Peyer's patch (tissue), 4 donors: ENCODE data around the gene KRT16. TPM values are rescaled to one million over a fixed set of nuclear protein-coding genes. Genes with fewer than 3 reads are reported as not detected.
A peak's percentile ranks its signal among the peaks of the same experiment; 100 is the strongest.
"Not testable (repeated sequence)": the region's sequence is repeated elsewhere in the genome, so short reads cannot be mapped to it uniquely, and the experiment has no call there.

ENCODE experiments used
- DNase-seq, 3 donors: peaks; one replicate each; pipeline ENCODE4 v3.0.0-alpha.2; 2017 to 2019
- H3K27ac ChIP-seq, 4 donors: fragments of 200-600 bp; sonication (generic); one replicate each; pipeline ENCODE4 v1.5.1; 2016 to 2019
- H3K27me3 ChIP-seq, 2 donors: fragments of 200-600 bp; sonication (generic); one replicate each; pipeline ENCODE4 v1.5.1; 2019
- H3K36me3 ChIP-seq, 3 donors: fragments of 200-600 bp; sonication (generic); one replicate each; pipeline ENCODE4 v1.5.1; 2016 to 2019
- H3K4me1 ChIP-seq, 4 donors: fragments of 200-600 bp; sonication (generic); one replicate each; pipeline ENCODE4 v1.5.1; 2016 to 2019
- H3K4me3 ChIP-seq, 4 donors: fragments of 200-600 bp; sonication (generic); 1 replicate in 3 of 4; 2 replicates in 1 of 4; pipeline ENCODE4 v1.5.1; 2016 to 2019; ENCODE audit warnings: mild to moderate bottlenecking in 1 of 4
- H3K9me3 ChIP-seq, 4 donors: fragments of 200-600 bp; sonication (generic); one replicate each; pipeline ENCODE4 v1.5.1; 2016 to 2019; ENCODE audit warnings: mild to moderate bottlenecking in 1 of 4
- CTCF ChIP-seq, 6 experiments: fragments of 450-650 bp in 4 of 6; fragments of 200-600 bp in 2 of 6; sonication (generic) in 1 of 6; IDR thresholded peaks; one replicate each; pipeline ENCODE4 v1.5.1; 2017 to 2019; ENCODE audit warnings: antibody characterized with exemption in 6 of 6, mild to moderate bottlenecking in 3 of 6, moderate library complexity in 1 of 6
- POLR2A ChIP-seq, 2 donors: fragments of 450-650 bp; IDR thresholded peaks; one replicate each; pipeline ENCODE4 v1.5.1; 2017; ENCODE audit warnings: antibody characterized with exemption in 2 of 2, mild to moderate bottlenecking in 2 of 2, moderate library complexity in 2 of 2
- total RNA-seq, 4 donors: library from RNA; depleted of rRNA; stranded (reverse); fragments of >200 nt; gene quantifications; one replicate each; pipeline ENCODE4 v1.1.0, GENCODE V29; 2016

The KRT16 gene
- total RNA-seq, 4 donors from 2014 or later = not detected

GRCh38 chr17:41578538-41578937 is 34.0 kb downstream of the KRT16 start:
- Histone ChIP-seq H3K9me3 (no peaks in the 10 kb centered on the region), H3K36me3 (no peaks in the 10 kb centered on the region), H3K4me3 (no peak overlapping the region), H3K4me1 (peaks cover 0 to 24% (median 1%) of the 10 kb centered on the region in 4 donors), H3K27me3 (no peaks in the 10 kb centered on the region), H3K27ac (peak overlapping the region in 3 of 4 donors; percentile 32 to 87 (median 78))
- TF ChIP-seq POLR2A (IDR thresholded peaks at IDR 0.05) = no peak
- TF ChIP-seq CTCF (IDR thresholded peaks at IDR 0.05) = no peak
- no peak for DNase-seq

GRCh38 chr17:41576740-41577139 is 35.8 kb downstream of the KRT16 start:
- peak in 2 of 3 donors; percentile 72 to 82 for DNase-seq

GRCh38 chr17:41575336-41575735 is 37.2 kb downstream of the KRT16 start:
- Histone ChIP-seq H3K4me3 (no peak overlapping the region), H3K4me1 (peaks cover 0 to 17% (median 1%) of the 10 kb centered on the region in 4 donors), H3K9me3 (no peaks in the 10 kb centered on the region), H3K27me3 (no peaks in the 10 kb centered on the region), H3K36me3 (no peaks in the 10 kb centered on the region), H3K27ac (no peak overlapping the region)
- no peak for DNase-seq
- no peak for TF ChIP-seq CTCF (IDR thresholded peaks at IDR 0.05)
- no peak for TF ChIP-seq POLR2A (IDR thresholded peaks at IDR 0.05)

More at GRCh38 chr17:41576740-41577139, 35.8 kb downstream of the KRT16 start:
- Histone ChIP-seq H3K4me1 (peaks cover 0 to 17% (median 1%) of the 10 kb centered on the region in 4 donors), H3K27ac (peak overlapping the region in 1 of 4 donors; percentile 61)
- not testable (repeated sequence) for H3K27me3 ChIP-seq, H3K4me3 ChIP-seq, H3K36me3 ChIP-seq, H3K9me3 ChIP-seq
- peak in 3 of 6 experiments; percentile 22 to 54 (median 31) for TF ChIP-seq CTCF (IDR thresholded peaks at IDR 0.05)

GRCh38 chr17:41571561-41572434 is 40.8 kb downstream of the KRT16 start, which contains the start of gene KRT9:
TSS of gene KRT9 (minus strand) at chr17:41572059. CDS start at chr17:41571992, 67 bp downstream.
- DNase-seq = no peak
- Histone ChIP-seq H3K36me3 (no peaks in the 10 kb centered on the region), H3K4me1 (peaks cover 0 to 5% (median 1%) of the 10 kb centered on the region in 4 donors), H3K27ac (no peak within 1 kb of the TSS), H3K9me3 (no peaks in the 10 kb centered on the region), H3K4me3 (no peak within 1 kb of the TSS), H3K27me3 (no peaks in the 10 kb centered on the region)
- TF ChIP-seq CTCF (IDR thresholded peaks at IDR 0.05) = no peak

GRCh38 chr17:41567317-41567716 is 45.2 kb downstream of the KRT16 start:
- Histone ChIP-seq H3K4me3 (no peak overlapping the region), H3K4me1 (no peaks in the 10 kb centered on the region), H3K27me3 (no peaks in the 10 kb centered on the region), H3K9me3 (no peaks in the 10 kb centered on the region), H3K27ac (no peak overlapping the region), H3K36me3 (no peaks in the 10 kb centered on the region)
- DNase-seq = no peak
- TF ChIP-seq CTCF (IDR thresholded peaks at IDR 0.05) (no peak), POLR2A (IDR thresholded peaks at IDR 0.05) (no peak)
